GM18526 (cell line): ENCODE measurements around the gene COX5A.
A peak's percentile ranks its signal among the peaks of the same experiment; 100 is the strongest.

ENCODE experiments used
- POLR2A ChIP-seq: IDR thresholded peaks from 3 replicates; pipeline ENCODE4 v1.6.1; 2011; ENCODE audit not compliant: insufficient read length; ENCODE audit errors: extremely low read depth

COX5A gene

DNA sequence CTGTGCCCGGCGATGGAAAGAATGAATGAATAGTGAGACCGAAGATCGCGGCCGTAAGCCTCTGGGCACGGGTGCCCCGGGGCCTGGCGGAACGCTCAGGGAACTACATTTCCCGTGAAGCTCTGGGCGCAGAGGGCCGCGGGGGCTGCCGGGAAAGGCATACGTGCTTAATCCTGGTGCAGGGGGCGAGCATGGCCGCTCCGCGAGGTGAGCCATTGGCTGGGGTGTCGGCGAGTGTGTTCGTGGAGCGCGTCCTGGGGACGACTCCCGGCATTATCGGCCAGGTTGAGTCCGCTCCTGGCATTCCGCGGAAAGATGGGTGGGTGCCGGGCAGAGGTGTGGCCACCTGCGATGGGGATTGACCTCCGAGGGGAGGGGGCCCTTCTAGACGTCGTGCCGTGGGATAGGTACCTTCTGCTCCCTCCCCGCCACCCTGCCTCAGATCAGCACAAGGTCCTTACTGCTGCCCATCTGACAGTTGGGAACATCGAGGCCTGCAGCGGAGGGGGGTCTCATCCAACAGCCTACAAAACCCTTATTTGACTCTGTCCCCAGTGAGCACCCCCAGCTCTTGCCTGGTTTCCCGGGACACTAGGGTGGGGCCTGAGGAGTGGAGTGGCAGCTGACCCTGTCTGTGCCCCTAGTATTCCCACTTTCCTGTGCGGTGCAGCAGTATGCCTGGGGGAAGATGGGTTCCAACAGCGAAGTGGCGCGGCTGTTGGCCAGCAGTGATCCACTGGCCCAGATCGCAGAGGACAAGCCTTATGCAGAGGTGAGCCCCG is 47.8 kb downstream of the COX5A start, which contains the start of gene MPI:
Gene MPI (plus strand): TSS at position 160 of the 782 bp plus-strand sequence. CDS start 32 bp downstream, at position 192.
- peak; percentile 97 for TF ChIP-seq POLR2A

DNA sequence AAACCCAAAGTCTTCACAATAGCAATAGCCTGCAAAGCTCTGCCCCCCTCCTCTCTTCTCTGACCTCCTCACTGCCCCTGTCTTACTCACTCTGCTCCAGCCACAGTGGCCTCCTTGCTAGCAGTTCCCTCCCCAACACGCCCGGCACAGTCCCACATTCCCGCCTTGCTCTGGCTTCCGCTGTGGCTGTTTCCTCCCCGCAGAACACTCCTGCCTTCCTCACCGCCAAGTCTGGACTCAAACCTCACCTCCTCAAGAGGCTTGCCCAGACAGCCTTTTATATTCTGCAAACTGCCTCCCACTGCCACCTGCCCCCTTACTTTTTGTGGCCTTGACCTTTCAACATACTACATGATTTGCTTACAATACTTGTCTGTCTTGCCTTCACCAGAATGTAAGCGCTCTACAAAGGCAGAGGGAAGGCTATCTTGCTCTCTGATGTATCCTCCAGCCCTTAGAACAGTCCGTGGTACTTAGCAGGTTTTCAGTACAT is 48.4 kb downstream of the COX5A start:
- TF ChIP-seq POLR2A, result no peak

DNA sequence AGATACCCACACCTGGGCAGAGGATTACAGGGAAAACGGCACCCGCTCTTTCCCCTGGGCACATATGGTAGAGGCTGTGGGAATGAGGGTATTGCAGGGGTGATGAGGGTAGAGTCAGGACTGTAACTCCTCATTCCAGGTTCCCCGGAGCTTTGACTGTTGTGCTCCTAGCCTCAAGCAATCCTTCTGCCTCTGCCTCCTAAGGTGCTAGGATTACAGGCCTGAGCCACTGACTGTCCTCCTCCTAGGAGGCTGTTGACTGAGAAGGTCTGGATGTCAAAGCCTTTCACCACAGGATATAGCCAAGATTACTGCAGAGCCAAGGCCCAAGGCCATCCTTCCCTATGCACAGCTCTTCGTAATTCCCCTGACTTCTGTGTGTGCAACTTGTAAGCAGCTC is 49.2 kb downstream of the COX5A start:
- no peak for TF ChIP-seq POLR2A

DNA sequence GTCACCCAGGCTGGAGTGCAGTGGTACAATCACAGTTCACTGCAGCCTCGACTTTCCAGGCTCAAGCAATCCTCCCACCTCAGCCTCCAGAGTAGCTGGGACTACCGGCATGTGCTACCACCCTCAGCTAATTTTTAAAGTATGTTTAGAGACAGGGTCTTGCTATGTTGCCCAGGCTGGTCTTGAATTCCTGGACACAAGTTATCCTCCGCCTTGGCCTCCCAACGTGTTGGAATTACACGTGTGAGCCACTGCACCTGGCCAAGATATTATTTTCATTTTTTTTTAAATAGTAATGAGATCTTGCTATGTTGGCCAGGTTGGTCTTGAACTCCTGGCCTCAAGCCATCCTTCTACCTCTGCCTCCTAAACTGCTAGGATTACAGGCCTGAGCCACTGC is 52.4 kb downstream of the COX5A start:
- no peak for TF ChIP-seq POLR2A

GRCh38 chr15:74884428-74885223 is 53.2 kb downstream of the COX5A start:
- TF ChIP-seq POLR2A, result no peak

DNA sequence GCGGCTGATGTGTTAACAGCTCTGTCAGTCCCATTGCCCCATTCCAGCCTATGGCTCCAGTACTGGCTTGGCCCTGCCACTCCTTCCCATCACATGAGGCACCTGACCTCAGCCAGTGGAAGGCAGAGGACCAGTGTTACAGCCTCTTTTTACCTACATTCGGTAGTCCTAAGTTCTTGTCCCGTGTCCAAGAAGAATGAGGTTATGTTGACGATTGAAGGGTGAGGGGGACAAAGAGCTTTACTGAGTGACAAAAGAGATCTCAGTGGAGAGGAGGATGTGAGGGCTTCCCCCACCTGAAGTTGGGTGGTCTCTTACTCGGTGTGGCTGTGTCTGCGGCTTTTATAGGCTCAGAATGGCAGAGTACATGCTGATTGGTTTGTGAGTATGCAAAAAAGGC is 55.3 kb downstream of the COX5A start:
- TF ChIP-seq POLR2A, result no peak

DNA sequence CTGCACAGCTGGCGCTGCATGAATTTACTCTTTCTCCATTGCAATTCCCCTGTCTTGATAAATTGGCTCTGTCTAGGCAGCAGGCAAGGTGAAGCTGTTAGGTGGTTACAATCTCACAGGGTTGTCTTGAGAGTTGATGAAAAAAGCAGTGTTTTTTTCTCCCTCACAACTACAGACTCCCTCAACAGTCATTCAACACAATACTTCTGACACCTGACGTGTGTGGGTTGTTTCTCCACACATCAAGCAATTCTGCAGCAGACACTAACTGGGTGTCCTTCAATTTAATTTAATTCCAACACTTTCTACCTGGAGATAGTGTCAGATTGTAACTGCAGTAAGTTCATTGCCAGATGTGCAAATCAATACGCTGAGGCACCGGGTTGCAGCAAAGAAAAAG is 59.6 kb downstream of the COX5A start:
- TF ChIP-seq POLR2A, result no peak

GRCh38 chr15:74873756-74874424 is 64.0 kb downstream of the COX5A start:
- no peak for TF ChIP-seq POLR2A

DNA sequence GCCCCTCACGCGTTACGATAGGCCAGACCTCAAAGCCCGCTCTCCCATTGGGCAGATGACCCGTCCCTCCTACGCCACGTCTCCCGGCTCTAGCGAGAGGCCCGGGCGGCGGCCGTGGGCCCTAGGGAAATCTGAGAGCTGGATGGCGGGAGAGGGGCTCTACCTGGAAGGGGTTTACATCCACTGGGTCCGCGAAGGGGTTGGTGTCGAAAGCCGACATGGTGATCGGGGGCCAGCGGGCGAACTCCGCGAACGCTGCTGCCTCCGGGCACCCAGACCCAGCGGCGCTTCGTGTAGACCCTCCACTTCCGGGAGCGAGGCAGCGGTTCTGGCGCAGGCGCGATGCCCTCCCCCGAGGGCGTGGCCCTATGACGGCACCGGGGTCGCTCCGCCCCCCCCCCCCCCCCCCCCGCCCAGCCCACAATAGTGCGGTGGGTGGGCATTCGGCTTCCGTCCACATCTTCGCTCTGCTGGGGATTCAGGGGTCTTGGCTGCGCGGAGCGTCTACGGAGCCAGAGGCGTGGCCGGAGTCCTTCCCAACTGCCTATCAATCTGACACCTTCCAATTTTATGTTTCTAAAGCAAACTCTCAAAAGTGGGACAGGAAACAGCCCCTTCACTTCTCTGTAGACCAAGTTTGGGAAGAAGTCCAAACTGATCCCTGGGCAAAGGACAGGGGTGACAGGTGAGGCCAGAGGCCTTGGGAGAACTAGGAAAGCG is 64.7 kb downstream of the COX5A start, which contains the start of gene SCAMP2:
Gene SCAMP2 (minus strand): TSS at position 330 of the 720 bp plus-strand sequence. CDS start 110 bp downstream, at position 220.
- TF ChIP-seq POLR2A, result peak; percentile 94

DNA sequence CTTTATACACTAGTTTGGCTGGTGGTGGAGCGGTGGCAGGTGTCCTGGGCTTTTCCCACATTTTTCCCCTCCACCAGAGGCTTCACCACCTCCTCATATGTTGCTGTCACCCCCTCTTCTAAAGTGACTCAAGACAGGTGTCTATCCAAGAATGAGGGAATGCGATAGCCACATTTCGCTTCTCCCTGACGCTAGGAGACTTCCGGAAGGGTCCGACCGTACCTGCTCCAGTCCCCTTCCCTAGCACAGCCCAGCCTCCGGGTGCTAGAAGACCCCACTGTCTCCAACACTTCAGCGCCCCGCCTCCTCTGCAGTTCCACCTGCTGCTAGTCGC is 65.2 kb downstream of the COX5A start:
- no peak for TF ChIP-seq POLR2A

DNA sequence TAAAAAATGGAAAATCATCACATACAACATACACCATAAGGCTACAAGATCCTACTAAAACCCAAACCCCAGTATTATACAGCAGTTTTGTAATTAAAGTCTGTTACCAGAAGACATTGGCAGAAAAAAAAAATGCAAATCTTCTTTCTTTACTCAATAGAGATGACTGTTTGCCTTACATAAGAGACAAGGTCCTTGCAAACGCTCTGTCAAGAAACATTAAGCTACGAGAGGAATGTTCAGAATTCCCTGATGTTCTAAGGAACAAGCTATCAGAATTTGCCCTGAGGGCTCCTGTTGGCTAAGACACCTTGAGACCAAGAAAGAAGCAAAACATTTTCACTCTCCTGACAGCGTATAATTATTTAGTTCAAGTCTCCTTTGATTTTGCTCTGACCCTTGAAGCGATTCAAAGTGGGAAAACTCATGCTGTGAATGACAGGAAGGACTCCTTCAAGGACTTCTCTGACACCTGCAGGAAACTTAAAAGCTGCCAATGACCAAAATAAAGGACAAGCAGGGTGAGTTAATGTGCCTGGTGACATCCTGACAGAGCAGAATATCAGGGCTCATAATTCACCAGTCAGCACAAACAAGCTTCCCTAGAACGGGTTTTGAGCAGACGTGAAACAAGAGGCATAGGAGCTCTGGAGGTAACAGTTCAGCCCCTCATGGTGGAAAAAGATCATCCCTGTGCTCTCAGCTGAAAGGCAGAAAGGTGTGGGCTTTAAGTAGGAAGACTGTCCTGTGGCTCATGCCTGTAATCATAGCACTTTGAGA is 67.2 kb downstream of the COX5A start:
- no peak for TF ChIP-seq POLR2A
